ENCODE measurements around the gene ATXN1L. TPM values are rescaled to one million over a fixed set of nuclear protein-coding genes. Genes with fewer than 3 reads are reported as not detected.

Gene ATXN1L
- total and polyA plus RNA-seq, 2 experiments from 2014 or later = 6.8 to 10.2 TPM

GRCh38 chr16:71837150-71837549 is 8.6 kb upstream of the ATXN1L start:
- H3K79me2 ChIP-seq (ENCODE audit: insufficient read depth) = no peaks in the 10 kb centered on the region
- no peaks in the 10 kb centered on the region for H3K9me2 ChIP-seq (ENCODE audit: insufficient read depth)
- H3K27ac ChIP-seq = no peak overlapping the region
- no peaks in the 10 kb centered on the region for H3K36me3 ChIP-seq (ENCODE audit: low read depth)
- H3K9ac ChIP-seq = no peak overlapping the region
- 90 to 91% methylated on average over 3 of the region's 3 CpGs for WGBS, 2 experiments (ENCODE audit: low coverage in 1 of 2, low lambda C conversion rate in 2 of 2, missing lambda C conversion rate in 2 of 2)
- no peak for DNase-seq
- H3K4me2 ChIP-seq (ENCODE audit: unreplicated experiment) = no peak overlapping the region
- H3K9me3 ChIP-seq (ENCODE audit: low read depth) = no peaks in the 10 kb centered on the region
- peaks cover 10% of the 10 kb centered on the region; the same call in 1 of the 2 replicates for H3K4me1 ChIP-seq (ENCODE audit: insufficient read depth)
- TF ChIP-seq EZH2phosphoT487 (IDR thresholded peaks at IDR 0.05; ENCODE audit: insufficient read depth, low read depth) (no peak), EZH2 (IDR thresholded peaks at IDR 0.05; ENCODE audit: insufficient read depth, poor library complexity, severe bottlenecking) (no peak)
- in situ Hi-C loops (cut with MboI) = no loop called here
- no peak overlapping the region for H3K4me3 ChIP-seq
- no peaks in the 10 kb centered on the region for H3K27me3 ChIP-seq (replicated peaks; ENCODE audit: insufficient read depth)
- no peaks in the 10 kb centered on the region for H4K20me1 ChIP-seq (ENCODE audit: insufficient read depth)
- H3F3A ChIP-seq (ENCODE audit: insufficient read depth) = peaks cover 6% of the 10 kb centered on the region
- H2AFZ ChIP-seq = no peak overlapping the region

- Histone ChIP-seq H4K20me1 (ENCODE audit: insufficient read depth) (no peaks in the 10 kb centered on the region), H3F3A (ENCODE audit: insufficient read depth) (peaks cover 6% of the 10 kb centered on the region), H3K36me3 (ENCODE audit: low read depth) (no peaks in the 10 kb centered on the region), H2AFZ (no peak overlapping the region), H3K9ac (no peak overlapping the region), H3K27me3 (replicated peaks; ENCODE audit: insufficient read depth) (no peaks in the 10 kb centered on the region), H3K9me3 (ENCODE audit: low read depth) (no peaks in the 10 kb centered on the region), H3K9me2 (ENCODE audit: insufficient read depth) (no peaks in the 10 kb centered on the region), H3K4me2 (ENCODE audit: unreplicated experiment) (no peak overlapping the region), H3K27ac (peak overlapping the region; percentile 50), H3K4me1 (ENCODE audit: insufficient read depth) (peaks cover 10% of the 10 kb centered on the region; the same call in 1 of the 2 replicates), H3K79me2 (ENCODE audit: insufficient read depth) (no peaks in the 10 kb centered on the region), H3K4me3 (no peak overlapping the region)
- no peak for TF ChIP-seq EZH2phosphoT487 (IDR thresholded peaks at IDR 0.05; ENCODE audit: insufficient read depth, low read depth)
- no peak for TF ChIP-seq EZH2 (IDR thresholded peaks at IDR 0.05; ENCODE audit: insufficient read depth, poor library complexity, severe bottlenecking)
- in situ Hi-C loops (cut with MboI) = no loop called here
- WGBS, 2 experiments (ENCODE audit: low coverage in 1 of 2, low lambda C conversion rate in 2 of 2, missing lambda C conversion rate in 2 of 2) = 10 to 11% methylated on average over 7 of the region's 7 CpGs
- peak; percentile 84 for DNase-seq
Observed at GRCh38 chr16:71840052-71840451, 5.7 kb upstream of the ATXN1L start.

- Histone ChIP-seq H3K27ac (no peak overlapping the region), H2AFZ (no peak overlapping the region)
- TF ChIP-seq EZH2phosphoT487 (IDR thresholded peaks at IDR 0.05; ENCODE audit: insufficient read depth, low read depth) (no peak), EZH2 (IDR thresholded peaks at IDR 0.05; ENCODE audit: insufficient read depth, poor library complexity, severe bottlenecking) (no peak)
Observed at GRCh38 chr16:71843572-71843971, 2.2 kb upstream of the ATXN1L start.

GRCh38 chr16:71846431-71846830 is 655 bp downstream of the ATXN1L start:
- Histone ChIP-seq H3K9me3 (ENCODE audit: low read depth) (no peaks in the 10 kb centered on the region), H3K9me2 (ENCODE audit: insufficient read depth) (no peaks in the 10 kb centered on the region), H3K4me2 (ENCODE audit: unreplicated experiment) (peak overlapping the region; percentile 97), H4K20me1 (ENCODE audit: insufficient read depth) (0 out of 2 replicates have a peak, but pooled peaks cover 5% of the 10 kb centered on the region), H3K27me3 (replicated peaks; ENCODE audit: insufficient read depth) (no peaks in the 10 kb centered on the region), H3K4me1 (ENCODE audit: insufficient read depth) (peaks cover 11% of the 10 kb centered on the region; the same call in 1 of the 2 replicates), H3K36me3 (ENCODE audit: low read depth) (peaks cover 16% of the 10 kb centered on the region; the same call in 1 of the 2 replicates), H3K27ac (peak overlapping the region; percentile 48), H3K79me2 (ENCODE audit: insufficient read depth) (peaks cover 44% of the 10 kb centered on the region), H3F3A (ENCODE audit: insufficient read depth) (no peaks in the 10 kb centered on the region), H3K4me3 (peak overlapping the region; percentile 97), H3K9ac (peak overlapping the region; percentile 95), H2AFZ (peak overlapping the region; percentile 68)
- WGBS, 2 experiments (ENCODE audit: low coverage in 1 of 2, low lambda C conversion rate in 2 of 2, missing lambda C conversion rate in 2 of 2) = 2% methylated on average over 20 of the region's 20 CpGs
- TF ChIP-seq EZH2 (IDR thresholded peaks at IDR 0.05; ENCODE audit: insufficient read depth, poor library complexity, severe bottlenecking) (no peak), EZH2phosphoT487 (IDR thresholded peaks at IDR 0.05; ENCODE audit: insufficient read depth, low read depth) (no peak)
- in situ Hi-C loops (cut with MboI) = no loop called here
- DNase-seq = peak; percentile 69

More at GRCh38 chr16:71843572-71843971, 2.2 kb upstream of the ATXN1L start:
- H3K9ac ChIP-seq = no peak overlapping the region
- 0 out of 2 replicates have a peak, but pooled peaks cover 5% of the 10 kb centered on the region for H4K20me1 ChIP-seq (ENCODE audit: insufficient read depth)
- peaks cover 21% of the 10 kb centered on the region; the same call in 1 of the 2 replicates for H3K4me1 ChIP-seq (ENCODE audit: insufficient read depth)
- DNase-seq = no peak
- H3K4me2 ChIP-seq (ENCODE audit: unreplicated experiment) = no peak overlapping the region
- H3K36me3 ChIP-seq (ENCODE audit: low read depth) = peaks cover 4% of the 10 kb centered on the region; the same call in 1 of the 2 replicates
- no peaks in the 10 kb centered on the region for H3K9me2 ChIP-seq (ENCODE audit: insufficient read depth)
- in situ Hi-C loops (cut with MboI) = no loop called here
- H3K27me3 ChIP-seq (replicated peaks; ENCODE audit: insufficient read depth) = no peaks in the 10 kb centered on the region
- no peaks in the 10 kb centered on the region for H3K9me3 ChIP-seq (ENCODE audit: low read depth)
- peaks cover 6% of the 10 kb centered on the region for H3F3A ChIP-seq (ENCODE audit: insufficient read depth)
- H3K4me3 ChIP-seq = no peak overlapping the region
- peaks cover 27% of the 10 kb centered on the region for H3K79me2 ChIP-seq (ENCODE audit: insufficient read depth)
- 66 to 80% methylated on average over 2 of the region's 2 CpGs for WGBS, 2 experiments (ENCODE audit: low coverage in 1 of 2, low lambda C conversion rate in 2 of 2, missing lambda C conversion rate in 2 of 2)
